A549 (cell line): ENCODE results near the gene ERN1. TPM values are rescaled to one million over a fixed set of nuclear protein-coding genes. Genes with fewer than 3 reads are reported as not detected.

ENCODE experiments used
- ATAC-seq, 2 experiments: fragments of 200-7000 bp in 1 of 2; fragments of >200 bp in 1 of 2; cut with Nextera tagmentation in 1 of 2; cut with Tn5 transposase in 1 of 2; 3 replicates each; pipeline versions ENCODE4 v1.8.0 to v1.9.1; 2018 to 2020; ENCODE audit warnings: mild to moderate bottlenecking in 1 of 2, moderate library complexity in 1 of 2
- CTCF ChIA-PET: fragments of 300-600 bp; sonication (Branson Sonifier 250); formaldehyde crosslinking; extraction: SDS; loops from one replicate; lab custom pipeline; 2021; ENCODE audit warnings: antibody characterized with exemption, inconsistent platforms; lab: Yijun Ruan, JAX
- POLR2A ChIA-PET: fragments of 350-600 bp; formaldehyde crosslinking; extraction: SDS; loops from one replicate; lab custom pipeline; 2021; ENCODE audit warnings: antibody characterized with exemption, inconsistent platforms; lab: Yijun Ruan, JAX
- DNase-seq, 2 experiments: peaks; one replicate each; pipeline versions ENCODE4 v3.0.0 to v3.0.0-alpha.2; 2011 to 2016; ENCODE audit warnings: low read depth in 1 of 2, low spot score in 1 of 2
- FAIRE-seq: peaks from 2 replicates; lab custom pipeline; 2011; peaks lifted over from hg19 to GRCh38; lab: Jason Lieb, UNC
- H3K27ac ChIP-seq, 2 experiments: fragments of >200 bp; sonication (Bioruptor Twin); formaldehyde crosslinking; 3 replicates each; pipeline ENCODE4 v1.5.1; 2016 to 2017
- H3K4me1 ChIP-seq: fragments of >200 bp; sonication (Bioruptor Twin); formaldehyde crosslinking; 3 replicates; pipeline ENCODE4 v1.6.1; 2016
- H3K4me2 ChIP-seq: fragments of >200 bp; sonication (Bioruptor Twin); formaldehyde crosslinking; 3 replicates; pipeline ENCODE4 v1.6.1; 2016
- H3K4me3 ChIP-seq: fragments of >200 bp; sonication (Bioruptor Twin); formaldehyde crosslinking; 3 replicates; pipeline ENCODE4 v1.5.1; 2016
- H3K9me3 ChIP-seq: fragments of >200 bp; sonication (Bioruptor Twin); formaldehyde crosslinking; 3 replicates; pipeline ENCODE4 v1.6.1; 2016
- CBX8 ChIP-seq: fragments of 200-600 bp; sonication (generic); IDR thresholded peaks from 2 replicates; pipeline ENCODE4 v1.6.1; 2016
- CHD4 ChIP-seq: fragments of 200-600 bp; sonication (generic); IDR thresholded peaks from 2 replicates; pipeline ENCODE4 v1.6.1; 2016; ENCODE audit warnings: antibody characterized with exemption, mild to moderate bottlenecking, borderline replicate concordance
- EHF ChIP-seq: fragments of 250-450 bp; sonication (Bioruptor Pico); IDR thresholded peaks from 2 replicates; pipeline ENCODE4 v1.5.0; 2020; ENCODE audit warnings: mild to moderate bottlenecking
- EHMT2 ChIP-seq: fragments of 200-600 bp; sonication (generic); IDR thresholded peaks from 2 replicates; pipeline ENCODE4 v1.6.1; 2016; ENCODE audit warnings: antibody characterized with exemption, low read depth, mild to moderate bottlenecking, moderate library complexity
- EP300 ChIP-seq, 2 experiments: fragments of >200 bp; sonication (Bioruptor Twin); formaldehyde crosslinking; IDR thresholded peaks; 2 replicates in 1 of 2; 3 replicates in 1 of 2; pipeline ENCODE4 v1.6.1; 2016 to 2017
- ESRRA ChIP-seq: fragments of 150-350 bp; IDR thresholded peaks from 2 replicates; pipeline ENCODE4 v1.6.1; 2014; ENCODE audit warnings: mild to moderate bottlenecking, low read length, borderline replicate concordance
- FOSB ChIP-seq: fragments of 250-450 bp; sonication (Bioruptor Pico); IDR thresholded peaks from 2 replicates; pipeline ENCODE4 v1.5.0; 2020; ENCODE audit warnings: mild to moderate bottlenecking, moderate library complexity
- HOXA7 ChIP-seq: fragments of 250-450 bp; sonication (Bioruptor Pico); IDR thresholded peaks from 2 replicates; pipeline ENCODE4 v1.5.0; 2020; ENCODE audit warnings: mild to moderate bottlenecking, moderate library complexity
- HOXB13 ChIP-seq: fragments of 250-450 bp; sonication (Bioruptor Pico); IDR thresholded peaks from 2 replicates; pipeline ENCODE4 v1.5.0; 2020; ENCODE audit warnings: low read depth, mild to moderate bottlenecking, moderate library complexity
- JUN ChIP-seq, 2 experiments: fragments of >200 bp; sonication (Bioruptor Twin); formaldehyde crosslinking; IDR thresholded peaks; 2 replicates in 1 of 2; 3 replicates in 1 of 2; pipeline ENCODE4 v1.6.1; 2016 to 2017
- KDM1A ChIP-seq: fragments of 200-600 bp; sonication (generic); IDR thresholded peaks from 2 replicates; pipeline ENCODE4 v1.6.1; 2016; ENCODE audit warnings: low read depth, mild to moderate bottlenecking
- KDM5A ChIP-seq: fragments of 200-600 bp; sonication (generic); IDR thresholded peaks from 2 replicates; pipeline ENCODE4 v1.6.1; 2016; ENCODE audit warnings: antibody characterized with exemption, mild to moderate bottlenecking
- MAFK ChIP-seq: fragments of 450-650 bp; IDR thresholded peaks from 2 replicates; pipeline ENCODE4 v1.6.1; 2014; ENCODE audit not compliant: partially characterized antibody
- MAZ ChIP-seq: fragments of 150-350 bp; IDR thresholded peaks from 2 replicates; pipeline ENCODE4 v1.6.1; 2014; ENCODE audit warnings: antibody characterized with exemption, low read depth, low read length, borderline replicate concordance
- MYC ChIP-seq: IDR thresholded peaks from 2 replicates; pipeline ENCODE4 v1.6.1; 2012; ENCODE audit warnings: mild to moderate bottlenecking, inconsistent platforms, low read length, improper control_type of control experiment, borderline replicate concordance
- NFE2L2 ChIP-seq: fragments of 150-350 bp; conservative IDR thresholded peaks from 2 replicates; pipeline ENCODE4 v1.6.1; 2014; ENCODE audit warnings: low read length
- PHF8 ChIP-seq: fragments of 200-600 bp; sonication (generic); IDR thresholded peaks from 2 replicates; pipeline ENCODE4 v1.6.1; 2016; ENCODE audit warnings: low read depth, mild to moderate bottlenecking, antibody characterized with exemption, moderate library complexity, borderline replicate concordance
- POLR2AphosphoS2 ChIP-seq: conservative IDR thresholded peaks from 2 replicates; pipeline ENCODE4 v1.6.1; 2012; ENCODE audit warnings: low read length, improper control_type of control experiment, inconsistent platforms
- RCOR1 ChIP-seq: fragments of 150-350 bp; IDR thresholded peaks from 2 replicates; pipeline ENCODE4 v1.6.1; 2014; ENCODE audit warnings: antibody characterized with exemption, low read length, low read depth
- RNF2 ChIP-seq: fragments of 200-600 bp; sonication (generic); IDR thresholded peaks from 2 replicates; pipeline ENCODE4 v1.6.1; 2016; ENCODE audit warnings: low read depth, mild to moderate bottlenecking, antibody characterized with exemption, moderate library complexity, borderline replicate concordance
- TFCP2L1 ChIP-seq: fragments of 250-450 bp; sonication (Bioruptor Pico); IDR thresholded peaks from 2 replicates; pipeline ENCODE4 v1.5.0; 2021; ENCODE audit warnings: mild to moderate bottlenecking
- ZFP36 ChIP-seq: fragments of 450-650 bp; IDR thresholded peaks from 2 replicates; pipeline ENCODE4 v1.6.1; 2014; ENCODE audit warnings: borderline replicate concordance; ENCODE audit not compliant: partially characterized antibody
- ZNF302 ChIP-seq: fragments of 250-450 bp; sonication (Bioruptor Pico); IDR thresholded peaks from 2 replicates; pipeline ENCODE4 v1.9.0; 2021; ENCODE audit warnings: inconsistent platforms, mild to moderate bottlenecking, moderate library complexity
- WGBS: methylation state at CpG from one replicate; pipeline ENCODE4 v1.1.6; 2017; ENCODE audit errors: missing lambda C conversion rate; 5-methylcytosine and 5-hydroxymethylcytosine counted together
- polyA plus RNA-seq, 4 experiments: library from polyadenylated mRNA; depleted of rRNA in 3 of 4; stranded (reverse); fragments of >200 nt; fragmentation: RNase III in 1 of 4; extraction: RNeasy Plus Mini Kit Qiagen cat#74134 plus additional on column Dnase treatment in 1 of 4; gene quantifications; 2 replicates in 3 of 4; 3 replicates in 1 of 4; pipeline ENCODE4 v1.2.3, GENCODE V29; 2011 to 2017
- TF ChIP-seq, protein P1 (sequence below): fragments of 450-650 bp; IDR thresholded peaks from 2 replicates; pipeline ENCODE4 v1.6.1; 2014; ENCODE audit warnings: antibody characterized with exemption
- TF ChIP-seq, protein P2 (sequence below): fragments of >200 bp; sonication (Bioruptor Twin); formaldehyde crosslinking; IDR thresholded peaks from 3 replicates; pipeline ENCODE4 v1.6.1; 2016
- TF ChIP-seq, protein P3 (sequence below): fragments of >200 bp; sonication (Bioruptor Twin); formaldehyde crosslinking; IDR thresholded peaks from 3 replicates; pipeline ENCODE4 v1.5.1; 2016

ERN1 gene
- polyA plus RNA-seq, 2 of the 4 experiments (the other 2 are of a cell fraction), result 4.1 to 19.8 TPM

DNA sequence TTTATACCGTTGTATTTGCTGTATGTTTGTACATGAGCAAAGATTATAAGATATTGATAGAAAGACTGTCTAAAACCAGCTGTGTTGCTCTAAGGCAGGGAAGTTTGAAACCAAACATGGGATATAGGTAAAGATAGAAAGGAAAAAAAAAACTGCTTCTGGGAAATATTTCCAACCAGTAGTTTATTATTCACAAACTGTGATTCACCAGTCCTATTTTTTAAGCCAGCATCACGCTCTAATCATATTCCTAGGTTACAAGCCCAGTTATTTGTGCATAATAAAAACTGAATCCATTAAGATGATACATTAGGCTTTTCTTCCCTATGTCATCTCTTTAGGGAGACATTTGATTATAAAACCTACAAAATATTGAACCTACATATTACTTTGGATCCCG, 4.0 kb downstream of the ERN1 start (continued):
- TF ChIP-seq, protein P1, sequence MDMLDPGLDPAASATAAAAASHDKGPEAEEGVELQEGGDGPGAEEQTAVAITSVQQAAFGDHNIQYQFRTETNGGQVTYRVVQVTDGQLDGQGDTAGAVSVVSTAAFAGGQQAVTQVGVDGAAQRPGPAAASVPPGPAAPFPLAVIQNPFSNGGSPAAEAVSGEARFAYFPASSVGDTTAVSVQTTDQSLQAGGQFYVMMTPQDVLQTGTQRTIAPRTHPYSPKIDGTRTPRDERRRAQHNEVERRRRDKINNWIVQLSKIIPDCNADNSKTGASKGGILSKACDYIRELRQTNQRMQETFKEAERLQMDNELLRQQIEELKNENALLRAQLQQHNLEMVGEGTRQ, result no peak
- TF ChIP-seq PHF8, result no peak
- no peak for TF ChIP-seq ZFP36
- no peak for TF ChIP-seq EHF
- no peak for TF ChIP-seq TFCP2L1 (CRISPR knock-in tag)
- TF ChIP-seq EHMT2, result no peak
- no peak for TF ChIP-seq EP300 (IDR thresholded peaks at IDR 0.05)
- TF ChIP-seq RNF2, result no peak
- no peak for TF ChIP-seq JUN (IDR thresholded peaks at IDR 0.05)

DNA sequence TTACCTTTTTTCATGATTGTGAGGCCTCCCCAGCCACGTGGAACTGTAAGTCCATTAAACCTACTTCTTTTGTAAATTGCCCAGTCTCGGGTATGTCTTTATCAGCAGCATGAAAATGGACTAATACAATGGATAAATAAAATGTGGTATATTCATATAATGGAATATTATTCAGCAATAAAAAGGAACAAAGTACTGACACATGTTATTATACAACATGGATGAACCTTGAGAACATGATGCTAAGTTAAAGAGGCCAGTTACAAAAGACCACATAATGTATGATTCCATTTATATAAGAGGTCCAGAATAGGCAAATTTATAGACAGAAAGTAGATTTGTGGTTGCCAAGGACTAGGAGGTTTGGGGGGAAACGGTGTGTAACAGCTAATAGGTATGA, 5.3 kb downstream of the ERN1 start:
- peaks cover 53% of the 10 kb centered on the region for H3K4me1 ChIP-seq
- CTCF ChIA-PET, result interaction anchor here (1.2 to 29.0 kb wide), 5 partner anchors 9 to 220 kb away, joined by 3 to 863 read pairs (median 3); no protein-coding TSS in a partner anchor
- H3K4me2 ChIP-seq, result no peak overlapping the region
- ATAC-seq (no peak), DNase-seq (no peak), FAIRE-seq (no peak)
- WGBS, result 93% methylated on average over 3 of the region's 3 CpGs
- H3K27ac ChIP-seq, result no peak overlapping the region
- H3K9me3 ChIP-seq, result no peaks in the 10 kb centered on the region
- no peak overlapping the region for H3K4me3 ChIP-seq
- POLR2A ChIA-PET, result no interaction called here
- TF ChIP-seq POLR2AphosphoS2, result no peak
- TF ChIP-seq NFE2L2, result no peak
- no peak for TF ChIP-seq HOXA7 (CRISPR knock-in tag)
- no peak for TF ChIP-seq CBX8
- TF ChIP-seq JUN (IDR thresholded peaks at IDR 0.05), result no peak
- TF ChIP-seq, protein P2, sequence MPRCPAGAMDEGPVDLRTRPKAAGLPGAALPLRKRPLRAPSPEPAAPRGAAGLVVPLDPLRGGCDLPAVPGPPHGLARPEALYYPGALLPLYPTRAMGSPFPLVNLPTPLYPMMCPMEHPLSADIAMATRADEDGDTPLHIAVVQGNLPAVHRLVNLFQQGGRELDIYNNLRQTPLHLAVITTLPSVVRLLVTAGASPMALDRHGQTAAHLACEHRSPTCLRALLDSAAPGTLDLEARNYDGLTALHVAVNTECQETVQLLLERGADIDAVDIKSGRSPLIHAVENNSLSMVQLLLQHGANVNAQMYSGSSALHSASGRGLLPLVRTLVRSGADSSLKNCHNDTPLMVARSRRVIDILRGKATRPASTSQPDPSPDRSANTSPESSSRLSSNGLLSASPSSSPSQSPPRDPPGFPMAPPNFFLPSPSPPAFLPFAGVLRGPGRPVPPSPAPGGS, result no peak
- no peak for TF ChIP-seq TFCP2L1 (CRISPR knock-in tag)
- TF ChIP-seq ZNF302 (CRISPR knock-in tag), result no peak
- TF ChIP-seq MAZ, result no peak
- no peak for TF ChIP-seq CHD4
- TF ChIP-seq ZFP36, result no peak
- TF ChIP-seq, protein P3, sequence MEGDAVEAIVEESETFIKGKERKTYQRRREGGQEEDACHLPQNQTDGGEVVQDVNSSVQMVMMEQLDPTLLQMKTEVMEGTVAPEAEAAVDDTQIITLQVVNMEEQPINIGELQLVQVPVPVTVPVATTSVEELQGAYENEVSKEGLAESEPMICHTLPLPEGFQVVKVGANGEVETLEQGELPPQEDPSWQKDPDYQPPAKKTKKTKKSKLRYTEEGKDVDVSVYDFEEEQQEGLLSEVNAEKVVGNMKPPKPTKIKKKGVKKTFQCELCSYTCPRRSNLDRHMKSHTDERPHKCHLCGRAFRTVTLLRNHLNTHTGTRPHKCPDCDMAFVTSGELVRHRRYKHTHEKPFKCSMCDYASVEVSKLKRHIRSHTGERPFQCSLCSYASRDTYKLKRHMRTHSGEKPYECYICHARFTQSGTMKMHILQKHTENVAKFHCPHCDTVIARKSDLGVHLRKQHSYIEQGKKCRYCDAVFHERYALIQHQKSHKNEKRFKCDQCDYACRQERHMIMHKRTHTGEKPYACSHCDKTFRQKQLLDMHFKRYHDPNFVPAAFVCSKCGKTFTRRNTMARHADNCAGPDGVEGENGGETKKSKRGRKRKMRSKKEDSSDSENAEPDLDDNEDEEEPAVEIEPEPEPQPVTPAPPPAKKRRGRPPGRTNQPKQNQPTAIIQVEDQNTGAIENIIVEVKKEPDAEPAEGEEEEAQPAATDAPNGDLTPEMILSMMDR, result no peak
- TF ChIP-seq KDM5A, result no peak
- no peak for TF ChIP-seq FOSB
- no peak for TF ChIP-seq MAFK
- no peak for TF ChIP-seq KDM1A
- TF ChIP-seq RCOR1, result no peak
- TF ChIP-seq MYC, result no peak
- no peak for TF ChIP-seq HOXB13 (CRISPR knock-in tag)
- no peak for TF ChIP-seq ESRRA
